Vagina (tissue), 2 donors: ENCODE data around the gene TWF1. TPM values are rescaled to one million over a fixed set of nuclear protein-coding genes. Genes with fewer than 3 reads are reported as not detected.

ENCODE experiments used
- DNase-seq, 2 donors: peaks; one replicate each; pipeline ENCODE4 v3.0.0-alpha.2; 2017; ENCODE audit errors: extremely low spot score in 2 of 2
- H3K27ac ChIP-seq: fragments of 200-600 bp; sonication (generic); one replicate; pipeline ENCODE4 v1.5.1; 2019
- H3K27me3 ChIP-seq: fragments of 200-600 bp; sonication (generic); one replicate; pipeline ENCODE4 v1.5.1; 2019
- H3K36me3 ChIP-seq, 2 donors: fragments of 200-600 bp; sonication (generic); one replicate each; pipeline ENCODE4 v1.5.1; 2017 to 2019
- H3K4me1 ChIP-seq: fragments of 200-600 bp; sonication (generic); one replicate; pipeline ENCODE4 v1.5.1; 2019
- H3K4me3 ChIP-seq, 2 donors: fragments of 200-600 bp; sonication (generic); 1 replicate in 1 of 2; 2 replicates in 1 of 2; pipeline ENCODE4 v1.5.1; 2016 to 2019
- H3K9me3 ChIP-seq: fragments of 200-600 bp; sonication (generic); one replicate; pipeline ENCODE4 v1.5.1; 2019
- CTCF ChIP-seq, 3 experiments: fragments of 450-650 bp in 2 of 3; fragments of 200-600 bp in 1 of 3; sonication (generic) in 1 of 3; IDR thresholded peaks; one replicate each; pipeline ENCODE4 v1.5.1; 2017 to 2019; ENCODE audit warnings: antibody characterized with exemption in 3 of 3, mild to moderate bottlenecking in 2 of 3, moderate library complexity in 2 of 3
- POLR2A ChIP-seq, 2 donors: fragments of 450-650 bp; IDR thresholded peaks; one replicate each; pipeline ENCODE4 v1.6.1; 2017; ENCODE audit warnings: antibody characterized with exemption in 2 of 2, mild to moderate bottlenecking in 2 of 2, moderate library complexity in 2 of 2
- POLR2AphosphoS5 ChIP-seq, 2 donors: sonication (generic); formaldehyde crosslinking; IDR thresholded peaks; one replicate each; pipeline ENCODE4 v1.9.0; 2017; ENCODE audit warnings: antibody characterized with exemption in 2 of 2, mild to moderate bottlenecking in 2 of 2, low read depth in 1 of 2; ENCODE audit not compliant: insufficient read depth in 1 of 2
- intact Hi-C: fragments of 100-400 bp; cut with DNase I; formaldehyde crosslinking; loops from one replicate; pipeline ENCODE4 v1.15.1; 2023
- total RNA-seq: library from RNA; depleted of rRNA; stranded (reverse); fragments of >200 nt; gene quantifications from one replicate; pipeline ENCODE4 v1.2.3, GENCODE V29; 2016

TWF1 gene
- total RNA-seq, 1 donor from 2014 or later: 71.0 TPM

- TF ChIP-seq CTCF (IDR thresholded peaks at IDR 0.05) (no peak), POLR2AphosphoS5 (IDR thresholded peaks at IDR 0.05; ENCODE audit: insufficient read depth in 1 of 2, low read depth in 1 of 2) (no peak), POLR2A (IDR thresholded peaks at IDR 0.05) (no peak)
- no peak overlapping the region for H3K27ac ChIP-seq
- no peaks in the 10 kb centered on the region for H3K4me1 ChIP-seq
- H3K27me3 ChIP-seq: no peaks in the 10 kb centered on the region
- H3K9me3 ChIP-seq: no peaks in the 10 kb centered on the region
- no peaks in the 10 kb centered on the region for H3K36me3 ChIP-seq
- intact Hi-C loops: no loop called here
- no peak overlapping the region for H3K4me3 ChIP-seq
- DNase-seq: no peak
These were observed 9.3 kb upstream of the TWF1 start for GRCh38 chr12:43815416-43815815.

- TF ChIP-seq POLR2AphosphoS5 (IDR thresholded peaks at IDR 0.05; ENCODE audit: insufficient read depth in 1 of 2, low read depth in 1 of 2): no peak
- no peak for TF ChIP-seq CTCF (IDR thresholded peaks at IDR 0.05)
- TF ChIP-seq POLR2A (IDR thresholded peaks at IDR 0.05): no peak
- no peak for DNase-seq
- Histone ChIP-seq H3K4me3 (no peak overlapping the region), H3K27ac (no peak overlapping the region), H3K9me3 (no peaks in the 10 kb centered on the region), H3K36me3 (no peaks in the 10 kb centered on the region), H3K4me1 (no peaks in the 10 kb centered on the region), H3K27me3 (no peaks in the 10 kb centered on the region)
- intact Hi-C loops: no loop called here
These were observed 6.8 kb upstream of the TWF1 start for GRCh38 chr12:43812926-43813325.

- Histone ChIP-seq H3K27ac (peak overlapping the region; percentile 8), H3K27me3 (no peaks in the 10 kb centered on the region), H3K36me3 (no peaks in the 10 kb centered on the region), H3K4me3 (no peak overlapping the region), H3K4me1 (no peaks in the 10 kb centered on the region), H3K9me3 (no peaks in the 10 kb centered on the region)
- DNase-seq: no peak
- intact Hi-C loops: no loop called here
- TF ChIP-seq POLR2A (IDR thresholded peaks at IDR 0.05): no peak
- no peak for TF ChIP-seq POLR2AphosphoS5 (IDR thresholded peaks at IDR 0.05; ENCODE audit: insufficient read depth in 1 of 2, low read depth in 1 of 2)
These were observed 5.9 kb upstream of the TWF1 start for GRCh38 chr12:43812057-43812456.

- intact Hi-C loops: no loop called here
- peak overlapping the region; percentile 89 for H3K27ac ChIP-seq
- no peaks in the 10 kb centered on the region for H3K36me3 ChIP-seq
- no peak for DNase-seq
- H3K9me3 ChIP-seq: no peaks in the 10 kb centered on the region
- H3K4me1 ChIP-seq: peaks cover 29% of the 10 kb centered on the region
- H3K27me3 ChIP-seq: no peaks in the 10 kb centered on the region
- H3K4me3 ChIP-seq: no peak overlapping the region
- TF ChIP-seq POLR2A (IDR thresholded peaks at IDR 0.05) (no peak), POLR2AphosphoS5 (IDR thresholded peaks at IDR 0.05; ENCODE audit: insufficient read depth in 1 of 2, low read depth in 1 of 2) (peak in 1 of 2 donors; percentile 48)
These were observed 1.3 kb upstream of the TWF1 start for GRCh38 chr12:43807386-43807785.

- intact Hi-C loops: no loop called here
These were observed 588 bp upstream of the TWF1 start for GRCh38 chr12:43806737-43807072.

More at GRCh38 chr12:43806737-43807072, 588 bp upstream of the TWF1 start:
- peak overlapping the region; percentile 89 for H3K27ac ChIP-seq
- H3K9me3 ChIP-seq: no peaks in the 10 kb centered on the region
- peaks cover 29% of the 10 kb centered on the region for H3K4me1 ChIP-seq
- H3K4me3 ChIP-seq: peak overlapping the region; percentile 86 to 96
- TF ChIP-seq POLR2A (IDR thresholded peaks at IDR 0.05): no peak
- TF ChIP-seq CTCF (IDR thresholded peaks at IDR 0.05): no peak
- TF ChIP-seq POLR2AphosphoS5 (IDR thresholded peaks at IDR 0.05; ENCODE audit: insufficient read depth in 1 of 2, low read depth in 1 of 2): no peak
- no peaks in the 10 kb centered on the region for H3K36me3 ChIP-seq
- DNase-seq: no peak
- H3K27me3 ChIP-seq: no peaks in the 10 kb centered on the region
